HG03565 (cell line): Measurements from ENCODE around the gene CMTM7.

Experiments used
- ATAC-seq: cut with Tn5 transposase; IDR thresholded peaks from one replicate; pipeline ENCODE4 v1.9.1; 2021; ENCODE audit warnings: mild to moderate bottlenecking, moderate library complexity; ENCODE audit not compliant: unreplicated experiment

The CMTM7 gene

GRCh38 chr3:32434206-32434605, 42.6 kb downstream of the CMTM7 start:
- no peak for ATAC-seq

DNA sequence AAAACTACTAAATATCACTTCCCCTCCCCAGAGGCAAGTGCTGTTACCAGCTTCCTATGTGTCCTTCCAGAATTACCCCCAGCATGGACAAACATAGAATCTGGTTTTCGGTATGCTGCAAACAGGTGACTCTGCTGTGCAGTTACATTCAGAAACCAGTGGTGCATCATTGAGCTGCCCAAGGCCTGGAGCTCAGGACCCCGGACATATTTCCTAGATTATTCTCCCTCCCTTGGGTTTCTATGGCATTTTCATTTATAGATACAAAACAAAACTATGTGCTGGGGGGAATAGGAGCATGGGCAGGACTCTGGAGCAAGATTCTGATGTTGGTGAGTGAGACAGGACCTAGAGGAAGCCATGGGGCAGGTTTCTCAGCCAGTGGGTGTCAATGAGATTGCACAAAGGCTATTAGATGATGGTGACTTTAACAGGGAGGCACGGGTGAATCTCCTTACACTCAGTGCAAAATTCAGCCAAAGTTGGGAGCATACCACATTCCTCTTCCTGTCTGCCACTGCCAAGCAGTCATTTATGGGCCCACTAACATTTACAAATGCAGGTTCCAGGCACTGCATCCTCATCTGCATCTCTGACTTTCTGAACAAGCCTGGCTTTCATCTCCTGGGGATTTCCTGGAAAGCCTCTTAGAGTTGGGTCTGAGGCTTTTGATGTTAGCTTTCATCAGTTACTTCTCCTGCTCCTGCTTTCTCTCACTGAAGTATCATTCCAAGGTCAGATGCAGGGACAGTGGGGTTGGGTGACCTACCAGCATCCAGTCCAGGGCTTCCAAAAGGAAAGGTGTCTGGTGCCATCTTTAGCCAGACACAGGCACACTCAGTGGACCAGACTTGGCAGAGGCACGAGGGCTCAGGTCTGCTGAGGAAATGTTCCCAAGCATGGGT, 44.5 kb downstream of the CMTM7 start:
- ATAC-seq, result no peak

DNA sequence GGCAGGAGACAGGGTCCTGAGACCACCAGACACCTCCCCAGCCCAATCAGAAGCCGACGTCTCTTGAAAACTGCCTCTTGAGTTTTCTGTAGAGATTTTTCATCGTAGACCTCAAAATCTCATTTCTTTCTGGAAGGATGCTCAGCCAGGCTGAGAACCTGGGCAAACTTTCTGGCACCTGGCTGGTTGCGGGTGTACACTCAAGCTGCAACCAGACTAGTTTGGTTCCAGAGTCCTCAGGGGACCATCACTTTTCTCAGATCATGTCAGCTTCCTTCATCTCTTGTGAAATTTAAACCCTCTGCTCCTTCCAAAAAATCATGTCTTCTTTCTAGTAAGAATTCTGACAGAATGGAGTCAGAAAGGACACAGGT, 45.1 kb downstream of the CMTM7 start:
- ATAC-seq, result no peak

DNA sequence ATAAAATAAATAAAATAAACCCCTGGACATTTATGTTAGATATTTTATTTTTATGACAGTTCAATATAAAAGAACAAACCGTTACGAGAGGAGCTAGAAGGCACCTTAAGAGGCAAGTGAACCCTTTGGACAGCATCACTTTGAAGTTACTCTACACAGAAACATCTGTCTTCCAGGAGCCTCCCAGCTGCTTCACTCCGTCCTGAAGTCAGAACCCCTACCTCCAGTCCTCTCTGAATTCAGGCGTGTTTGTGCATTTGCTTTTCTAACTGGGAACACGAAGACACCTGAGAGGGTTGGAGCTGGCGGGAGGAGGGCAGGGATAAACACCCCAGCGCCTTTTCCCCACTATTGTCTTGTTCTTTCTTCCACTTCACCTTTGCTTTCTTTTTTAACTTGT, 46.2 kb downstream of the CMTM7 start:
- ATAC-seq, result no peak

GRCh38 chr3:32438596-32439344, 47.1 kb downstream of the CMTM7 start:
- ATAC-seq, result peak; percentile 94

GRCh38 chr3:32439421-32439820, 47.8 kb downstream of the CMTM7 start:
- ATAC-seq, result peak; percentile 7

GRCh38 chr3:32440611-32441350, 49.1 kb downstream of the CMTM7 start:
- ATAC-seq, result no peak

- no peak for ATAC-seq
Observed at GRCh38 chr3:32442766-32443165, 51.1 kb downstream of the CMTM7 start.

- ATAC-seq, result no peak
Observed at GRCh38 chr3:32443478-32443877, 51.8 kb downstream of the CMTM7 start.

- ATAC-seq, result no peak
Observed at GRCh38 chr3:32447865-32448400, 56.3 kb downstream of the CMTM7 start.

- ATAC-seq, result no peak
Observed at GRCh38 chr3:32448686-32449474, 57.2 kb downstream of the CMTM7 start.

DNA sequence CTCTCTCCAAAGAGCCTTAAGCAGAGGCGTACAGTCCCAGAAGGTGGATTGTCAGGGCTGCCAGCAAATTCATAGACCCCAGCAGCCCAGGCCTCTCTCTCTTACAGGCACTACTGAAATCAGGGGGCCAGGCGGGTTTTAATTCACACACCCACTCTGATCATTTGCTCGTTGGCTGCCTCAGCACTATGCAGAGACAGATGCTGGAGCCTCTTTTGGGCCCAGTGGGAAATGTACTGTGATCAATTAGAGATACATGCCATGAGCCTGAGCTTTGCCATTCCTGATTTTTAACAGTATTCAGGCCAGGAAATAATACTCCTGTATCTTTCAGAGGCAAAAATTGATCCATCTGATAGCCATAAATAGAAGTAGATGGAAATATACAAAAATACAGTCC, 58.0 kb downstream of the CMTM7 start:
- no peak for ATAC-seq

GRCh38 chr3:32450426-32450825, 58.8 kb downstream of the CMTM7 start:
- ATAC-seq, result no peak

DNA sequence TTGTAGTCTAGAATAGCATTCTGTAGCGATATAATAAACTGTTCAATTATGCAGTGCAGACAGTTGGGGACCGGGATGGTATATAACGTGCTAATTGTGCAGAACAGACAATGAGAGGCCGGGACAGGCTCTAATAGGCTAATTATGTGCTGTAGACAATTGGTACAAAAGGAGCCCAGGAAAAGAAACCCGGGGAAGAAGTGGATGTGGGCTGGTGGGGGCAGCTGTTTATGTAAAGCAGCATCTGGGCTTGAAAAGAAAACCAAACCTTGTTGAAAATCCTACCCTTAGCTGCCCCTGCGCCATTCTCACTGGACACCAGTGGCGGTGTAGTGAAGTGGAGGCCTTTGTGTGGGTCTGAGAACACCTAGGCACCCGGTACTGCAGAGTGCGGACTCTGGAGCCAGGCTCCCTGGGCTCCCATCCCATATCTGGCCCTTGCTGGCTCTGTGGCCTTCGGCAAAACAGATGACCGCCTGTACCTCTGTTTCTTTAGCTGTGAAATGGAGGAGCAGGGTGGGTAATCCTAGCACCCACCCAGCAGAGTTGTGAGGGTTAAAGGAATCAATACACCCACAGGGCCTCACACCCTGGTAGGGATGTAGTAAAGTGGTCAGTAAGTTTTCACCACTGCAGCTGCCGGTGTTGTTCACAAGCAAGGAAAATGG, 59.5 kb downstream of the CMTM7 start:
- ATAC-seq, result no peak

DNA sequence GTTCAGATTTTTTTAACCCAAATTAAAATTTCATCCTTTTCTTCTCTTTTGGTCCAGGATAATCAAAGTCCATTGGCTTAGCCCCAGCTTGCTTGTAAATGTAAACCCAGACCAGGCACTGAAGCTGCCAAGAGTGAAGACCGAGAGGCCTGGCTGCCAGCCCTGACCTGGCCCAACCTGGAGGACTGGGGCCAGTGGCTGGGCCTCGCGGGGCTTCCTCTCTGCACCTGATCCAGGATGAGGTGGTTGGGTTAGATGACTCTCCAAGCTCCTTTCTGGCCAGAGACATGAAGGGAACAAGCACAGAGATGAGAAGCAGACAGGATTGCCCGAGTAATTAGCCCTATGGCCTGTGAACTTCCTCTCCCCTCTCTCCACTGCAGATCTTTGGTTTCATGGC, 60.4 kb downstream of the CMTM7 start:
- ATAC-seq, result no peak

GRCh38 chr3:32453346-32453745, 61.7 kb downstream of the CMTM7 start:
- ATAC-seq, result no peak

- no peak for ATAC-seq
Observed at GRCh38 chr3:32454111-32454510, 62.5 kb downstream of the CMTM7 start.

GRCh38 chr3:32454731-32455608, 63.3 kb downstream of the CMTM7 start:
- ATAC-seq, result no peak
